ENCODE data around the gene OXNAD1. TPM values are rescaled to one million over a fixed set of nuclear protein-coding genes. Genes with fewer than 3 reads are reported as not detected.
A peak's percentile ranks its signal among the peaks of the same experiment; 100 is the strongest.

The OXNAD1 gene
- total and polyA plus RNA-seq, 2 of the 13 experiments (the other 11 are each of a cell fraction or from before 2014, with no cell fraction given), result 9.9 to 18.8 TPM

- no peak for DNase-seq (ENCODE audit: low spot score)
- H3K79me2 ChIP-seq (ENCODE audit: insufficient read depth, low read length), result peaks cover 2% of the 10 kb centered on the region
- H3K36me3 ChIP-seq (replicated peaks in 1 of 2; ENCODE audit: control insufficient read depth in 1 of 2, insufficient read depth in 2 of 2, low read length in 2 of 2), result peaks cover 10 to 47% of the 10 kb centered on the region in 2 experiments
- WGBS (ENCODE audit: low lambda C conversion rate), result 95% methylated on average over 5 of the region's 5 CpGs
- no peak overlapping the region for H3K27ac ChIP-seq (ENCODE audit: extremely low read length, insufficient read depth, low read length)
- no peak overlapping the region for H3K4me3 ChIP-seq (replicated peaks in 1 of 3; ENCODE audit: insufficient read depth in 1 of 3, low read depth in 2 of 3, low read length in 3 of 3)
- H3K4me2 ChIP-seq (ENCODE audit: low read depth, low read length), result no peak overlapping the region
- no TSS peak for BruUV-seq (replicated peaks)
- H4K20me1 ChIP-seq (ENCODE audit: insufficient read depth, low read length), result no peaks in the 10 kb centered on the region
- ChIA-PET CTCF (ENCODE audit: low intra/inter-chr PET ratio, low total read pairs) (no interaction called here), POLR2A (no interaction called here)
- no peaks in the 10 kb centered on the region for H3K9me3 ChIP-seq (ENCODE audit: low read length)
- no peaks in the 10 kb centered on the region for H3K27me3 ChIP-seq (ENCODE audit: control insufficient read depth in 1 of 2, insufficient read depth in 2 of 2, low read length in 2 of 2)
- ATAC-seq, result no peak
- TF ChIP-seq ATF7 (IDR thresholded peaks at IDR 0.05), result peak; percentile 82
- no peak for TF ChIP-seq ATF7 (CRISPR knock-in tag; IDR thresholded peaks at IDR 0.05)
- TF ChIP-seq MYNN (CRISPR knock-in tag; IDR thresholded peaks at IDR 0.05; ENCODE audit: low read depth), result no peak
- H3K9ac ChIP-seq (ENCODE audit: insufficient read depth, low read depth, low read length), result no peak overlapping the region
- intact Hi-C loops (cut with micrococcal nuclease; ENCODE audit: unreplicated experiment) (no loop called here), in situ Hi-C loops (cut with HindIII; ENCODE audit: extremely low pct_ligation_motif_present, low pct_unique_long_range_greater_than_20kb) (no loop called here)
- H2AFZ ChIP-seq (ENCODE audit: low read length), result no peak overlapping the region
- no peak for FAIRE-seq
- H3K4me1 ChIP-seq (ENCODE audit: insufficient read depth, low read length), result peaks cover 10% of the 10 kb centered on the region; the same call in 1 of the 2 replicates
Observed at GRCh38 chr3:16307832-16308531, 43.0 kb downstream of the OXNAD1 start.

GRCh38 chr3:16308727-16309126 lies 43.7 kb downstream of the OXNAD1 start:
- no peak for ATAC-seq
- CTCF ChIA-PET (ENCODE audit: low intra/inter-chr PET ratio, low total read pairs), result no interaction called here
- Histone ChIP-seq H3K79me2 (ENCODE audit: insufficient read depth, low read length) (peaks cover 2% of the 10 kb centered on the region), H3K4me1 (ENCODE audit: insufficient read depth, low read length) (peaks cover 10% of the 10 kb centered on the region; the same call in 1 of the 2 replicates), H3K36me3 (replicated peaks in 1 of 2; ENCODE audit: control insufficient read depth in 1 of 2, insufficient read depth in 2 of 2, low read length in 2 of 2) (peaks cover 11 to 40% of the 10 kb centered on the region in 2 experiments), H3K27me3 (ENCODE audit: control insufficient read depth in 1 of 2, insufficient read depth in 2 of 2, low read length in 2 of 2) (no peaks in the 10 kb centered on the region), H2AFZ (ENCODE audit: low read length) (no peak overlapping the region), H3K9ac (ENCODE audit: insufficient read depth, low read depth, low read length) (no peak overlapping the region), H4K20me1 (ENCODE audit: insufficient read depth, low read length) (no peaks in the 10 kb centered on the region), H3K9me3 (ENCODE audit: low read length) (no peaks in the 10 kb centered on the region), H3K4me3 (replicated peaks in 1 of 3; ENCODE audit: insufficient read depth in 1 of 3, low read depth in 2 of 3, low read length in 3 of 3) (no peak overlapping the region), H3K4me2 (ENCODE audit: low read depth, low read length) (no peak overlapping the region), H3K27ac (ENCODE audit: extremely low read length, insufficient read depth, low read length) (no peak overlapping the region)
- DNase-seq (ENCODE audit: low spot score), result no peak
- 98% methylated on average over 1 of the region's 1 CpG for WGBS (ENCODE audit: low lambda C conversion rate)
- in situ Hi-C loops (cut with HindIII; ENCODE audit: extremely low pct_ligation_motif_present, low pct_unique_long_range_greater_than_20kb), result no loop called here
- no TSS peak for BruUV-seq (replicated peaks)
- intact Hi-C loops (cut with micrococcal nuclease; ENCODE audit: unreplicated experiment), result no loop called here
- POLR2A ChIA-PET, result no interaction called here
- no peak for FAIRE-seq
- TF ChIP-seq SCMH1 (CRISPR knock-in tag; IDR thresholded peaks at IDR 0.05; ENCODE audit: borderline replicate concordance) (no peak), SIN3A (IDR thresholded peaks at IDR 0.05; ENCODE audit: borderline replicate concordance, low read depth, low read length) (no peak), FOXA3 (CRISPR knock-in tag; IDR thresholded peaks at IDR 0.05) (no peak), BCL6 (CRISPR knock-in tag; IDR thresholded peaks at IDR 0.05) (no peak), ZNF747 (CRISPR knock-in tag; IDR thresholded peaks at IDR 0.05; ENCODE audit: borderline replicate concordance) (no peak), ZNF589 (CRISPR knock-in tag; conservative IDR thresholded peaks at IDR 0.05) (no peak), NFIC (IDR thresholded peaks at IDR 0.05; ENCODE audit: low read length) (no peak), ZNF484 (CRISPR knock-in tag; IDR thresholded peaks at IDR 0.05; ENCODE audit: borderline replicate concordance, low read depth) (no peak), ZNF451 (CRISPR knock-in tag; IDR thresholded peaks at IDR 0.05) (no peak), HIC2 (CRISPR knock-in tag; IDR thresholded peaks at IDR 0.05; ENCODE audit: low read depth) (no peak), MNT (IDR thresholded peaks at IDR 0.05) (no peak), ZMAT5 (CRISPR knock-in tag; IDR thresholded peaks at IDR 0.05; ENCODE audit: borderline replicate concordance, low read depth) (no peak)

Data from HepG2 (cell line).